NT2/D1 (cell line): ENCODE results near the gene POLR2L.

Experiments
- YY1 ChIP-seq: IDR thresholded peaks from 2 replicates; pipeline ENCODE4 v1.6.1; 2011; ENCODE audit not compliant: insufficient read length, insufficient read depth
- ZNF274 ChIP-seq: IDR thresholded peaks from 2 replicates; pipeline ENCODE4 v1.6.1; 2011; ENCODE audit warnings: mild to moderate bottlenecking, low read depth, low read length

DNA sequence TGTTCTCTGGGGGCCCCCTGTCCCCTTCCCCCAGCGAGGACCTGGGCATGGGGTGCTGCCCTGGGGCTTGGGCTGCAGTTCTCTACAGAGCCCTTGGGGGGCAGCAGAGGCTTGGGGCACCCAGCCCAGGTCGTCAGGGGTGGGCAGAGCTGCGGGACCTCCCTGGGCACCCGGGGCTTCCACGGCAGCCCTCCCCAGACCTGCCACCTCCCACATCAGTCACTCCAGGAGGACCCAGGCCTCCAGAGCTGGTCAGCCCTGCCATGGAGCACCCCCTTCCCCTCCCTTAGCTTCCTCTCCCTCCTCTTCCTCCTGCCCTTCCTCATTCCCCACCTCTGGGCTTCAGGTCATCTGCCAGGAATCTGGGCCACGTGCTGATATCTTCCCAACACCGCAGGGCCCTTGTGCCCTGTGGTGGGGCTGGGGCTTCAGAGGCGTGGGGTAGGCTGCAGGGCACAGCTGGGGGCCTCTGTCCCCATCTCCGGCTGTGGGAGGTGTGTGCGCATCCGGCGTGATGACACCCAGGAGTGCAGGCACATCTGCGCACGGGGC lies 6.1 kb upstream of the POLR2L start:
- TF ChIP-seq YY1 (no peak), ZNF274 (no peak)
